H1 (cell line): ENCODE measurements around the gene PRKAB2. TPM values are rescaled to one million over a fixed set of nuclear protein-coding genes. Genes with fewer than 3 reads are reported as not detected.

Source experiments
- CTCF ChIA-PET: fragments of 300-600 bp; sonication (Branson Sonifier 250); formaldehyde crosslinking; loops from one replicate; lab custom pipeline; 2021; ENCODE audit not compliant: partially characterized antibody; lab: Charles Lee
- POLR2A ChIA-PET: fragments of 300-600 bp; sonication (Branson Sonifier 250); formaldehyde crosslinking; loops from one replicate; lab custom pipeline; 2021; ENCODE audit warnings: inconsistent platforms; ENCODE audit not compliant: partially characterized antibody; lab: Charles Lee
- DNase-seq, 2 experiments: peaks; one replicate each; pipeline versions ENCODE4 v3.0.0 to v3.0.0-alpha.2; 2010 to 2022; ENCODE audit warnings: low spot score in 2 of 2, low read depth in 1 of 2, mixed read lengths in 1 of 2
- FAIRE-seq: peaks from 2 replicates; lab custom pipeline; 2011; peaks lifted over from hg19 to GRCh38; lab: Jason Lieb, UNC
- H2AFZ ChIP-seq: 2 replicates; pipeline ENCODE4 v1.8.1; 2012; ENCODE audit warnings: low read length, inconsistent platforms
- H2AK5ac ChIP-seq: 2 replicates; pipeline ENCODE4 v1.6.1; 2013; ENCODE audit warnings: low read depth, low read length
- H2BK120ac ChIP-seq: replicated peaks from 2 replicates; pipeline ENCODE3; 2013; ENCODE audit warnings: low read depth, low read length, inconsistent platforms
- H2BK12ac ChIP-seq: 2 replicates; pipeline ENCODE4 v1.6.1; 2013; ENCODE audit warnings: low read depth, low read length
- H2BK15ac ChIP-seq: 2 replicates; pipeline ENCODE4 v1.6.1; 2013; ENCODE audit warnings: low read length
- H2BK20ac ChIP-seq: 2 replicates; pipeline ENCODE4 v1.6.1; 2013; ENCODE audit warnings: low read length
- H2BK5ac ChIP-seq: 2 replicates; pipeline ENCODE4 v1.6.1; 2013; ENCODE audit warnings: low read depth, low read length
- H3K14ac ChIP-seq: 2 replicates; pipeline ENCODE4 v1.6.1; 2013; ENCODE audit warnings: inconsistent platforms; ENCODE audit not compliant: insufficient read length
- H3K18ac ChIP-seq: 2 replicates; pipeline ENCODE4 v1.6.1; 2013; ENCODE audit warnings: low read length; ENCODE audit errors: extremely low read depth
- H3K23ac ChIP-seq: 2 replicates; pipeline ENCODE4 v1.6.1; 2013; ENCODE audit warnings: inconsistent platforms; ENCODE audit not compliant: insufficient read length
- H3K23me2 ChIP-seq: 2 replicates; pipeline ENCODE4 v1.6.1; 2013; ENCODE audit warnings: low read depth, low read length
- H3K27ac ChIP-seq: 2 replicates; pipeline ENCODE4 v1.6.1; 2011; ENCODE audit warnings: low read depth, low read length, inconsistent platforms
- H3K27me3 ChIP-seq, 4 experiments: replicated peaks in 1 of 4; 1 replicate in 1 of 4; 2 replicates in 3 of 4; pipeline versions ENCODE4 v1.6.1 to v1.8.1; 2011 to 2013; ENCODE audit warnings: low read length in 3 of 4, mild to moderate bottlenecking in 3 of 4, inconsistent platforms in 2 of 4, mixed read lengths in 2 of 4, moderate library complexity in 1 of 4; ENCODE audit not compliant: control insufficient read depth in 3 of 4, insufficient read depth in 3 of 4; ENCODE audit errors: extremely low read depth in 1 of 4
- H3K36me3 ChIP-seq, 4 experiments: 2 replicates each; pipeline versions ENCODE4 v1.6.1 to v1.8.1; 2011 to 2013; ENCODE audit warnings: mild to moderate bottlenecking in 4 of 4, low read length in 3 of 4, moderate library complexity in 2 of 4, control low read depth in 1 of 4, inconsistent platforms in 1 of 4; ENCODE audit not compliant: insufficient read depth in 4 of 4, control insufficient read depth in 2 of 4
- H3K4ac ChIP-seq: replicated peaks from 2 replicates; pipeline ENCODE3; 2013; ENCODE audit warnings: low read length, low read depth, mixed read lengths, inconsistent platforms; ENCODE audit not compliant: insufficient read length
- H3K4me1 ChIP-seq, 4 experiments: replicated peaks in 1 of 4; 1 replicate in 1 of 4; 2 replicates in 3 of 4; pipeline versions ENCODE4 v1.6.1 to v1.8.1; 2011 to 2013; ENCODE audit warnings: low read length in 3 of 4, inconsistent platforms in 2 of 4, mixed read lengths in 1 of 4; ENCODE audit not compliant: insufficient read depth in 4 of 4, control insufficient read depth in 3 of 4
- H3K4me2 ChIP-seq, 2 experiments: 2 replicates each; pipeline versions ENCODE4 v1.6.1 to v1.8.1; 2011 to 2013; ENCODE audit warnings: low read depth in 2 of 2, low read length in 2 of 2, control low read depth in 1 of 2, inconsistent platforms in 1 of 2, mild to moderate bottlenecking in 1 of 2; ENCODE audit not compliant: insufficient read depth in 1 of 2
- H3K4me3 ChIP-seq, 4 experiments: fragments of 200-600, 300-600 bp in 1 of 4; sonication (generic), shearing (Covaris generic), sonication (Bioruptor Twin) in 1 of 4; 2 replicates each; pipeline versions ENCODE4 v1.5.1 to v1.8.1; 2011 to 2016; ENCODE audit warnings: low read length in 4 of 4, low read depth in 3 of 4, control low read depth in 2 of 4, inconsistent platforms in 2 of 4, mild to moderate bottlenecking in 2 of 4, mixed read lengths in 1 of 4, moderate library complexity in 1 of 4; ENCODE audit not compliant: insufficient read depth in 2 of 4; ENCODE audit errors: extremely low read depth in 1 of 4
- H3K56ac ChIP-seq: replicated peaks from 2 replicates; pipeline ENCODE3; 2013; ENCODE audit warnings: low read depth, mild to moderate bottlenecking, mixed read lengths, low read length, inconsistent platforms; ENCODE audit not compliant: insufficient read length
- H3K79me1 ChIP-seq: 2 replicates; pipeline ENCODE4 v1.6.1; 2013; ENCODE audit warnings: low read depth, low read length, control low read depth
- H3K79me2 ChIP-seq, 2 experiments: 2 replicates each; pipeline versions ENCODE4 v1.6.1 to v1.8.1; 2012 to 2013; ENCODE audit warnings: low read length in 2 of 2, mild to moderate bottlenecking in 2 of 2, inconsistent platforms in 1 of 2; ENCODE audit not compliant: insufficient read depth in 2 of 2, control insufficient read depth in 1 of 2
- H3K9ac ChIP-seq, 4 experiments: replicated peaks in 1 of 4; 1 replicate in 1 of 4; 2 replicates in 3 of 4; pipeline versions ENCODE4 v1.6.1 to v1.8.1; 2011 to 2013; ENCODE audit warnings: low read depth in 3 of 4, low read length in 3 of 4, control low read depth in 2 of 4, mild to moderate bottlenecking in 2 of 4, moderate library complexity in 2 of 4, inconsistent platforms in 1 of 4; ENCODE audit errors: extremely low read depth in 1 of 4
- H3K9me3 ChIP-seq, 2 experiments: 2 replicates each; pipeline versions ENCODE4 v1.6.1 to v1.8.1; 2012 to 2013; ENCODE audit warnings: mild to moderate bottlenecking in 2 of 2, moderate library complexity in 2 of 2, control low read depth in 1 of 2, inconsistent platforms in 1 of 2, low read depth in 1 of 2, low read length in 1 of 2, mixed read lengths in 1 of 2; ENCODE audit not compliant: insufficient read depth in 2 of 2
- H4K20me1 ChIP-seq, 2 experiments: replicated peaks in 1 of 2; 2 replicates each; pipeline versions ENCODE3 to v1.8.1; 2011 to 2013; ENCODE audit warnings: inconsistent platforms in 2 of 2, low read length in 2 of 2, mild to moderate bottlenecking in 1 of 2; ENCODE audit not compliant: insufficient read depth in 2 of 2, control insufficient read depth in 1 of 2
- H4K5ac ChIP-seq: 2 replicates; pipeline ENCODE4 v1.6.1; 2013; ENCODE audit warnings: low read length, low read depth, mixed read lengths, inconsistent platforms; ENCODE audit not compliant: insufficient read length
- H4K8ac ChIP-seq: 2 replicates; pipeline ENCODE4 v1.8.0; 2013; ENCODE audit warnings: mild to moderate bottlenecking, moderate library complexity, low read length, inconsistent platforms; ENCODE audit not compliant: insufficient read depth; ENCODE audit errors: extremely low read depth
- H4K91ac ChIP-seq: replicated peaks from 2 replicates; pipeline ENCODE3; 2013; ENCODE audit warnings: low read length, mixed read lengths, inconsistent platforms; ENCODE audit not compliant: insufficient read length
- HDAC6 ChIP-seq: IDR thresholded peaks from one replicate; pipeline ENCODE4 v1.7.1; 2012; ENCODE audit warnings: low read depth, mild to moderate bottlenecking, inconsistent platforms, low read length, moderate library complexity
- JUN ChIP-seq: IDR thresholded peaks from 2 replicates; pipeline ENCODE4 v1.6.1; 2011; ENCODE audit warnings: low read depth, mild to moderate bottlenecking, improper control_type of control experiment, low read length
- KDM1A ChIP-seq: fragments of 200-600, 300-600 bp; sonication (generic); IDR thresholded peaks from 2 replicates; pipeline ENCODE4 v1.7.1; 2016; ENCODE audit warnings: mild to moderate bottlenecking, low read length, borderline replicate concordance
- PHF8 ChIP-seq: fragments of 200-600 bp; sonication (generic); conservative IDR thresholded peaks from 2 replicates; pipeline ENCODE4 v1.7.1; 2012; ENCODE audit warnings: low read depth, mild to moderate bottlenecking, inconsistent platforms, low read length, moderate library complexity
- POLR2AphosphoS5 ChIP-seq: IDR thresholded peaks from 2 replicates; pipeline ENCODE4 v1.6.1; 2011; ENCODE audit warnings: low read depth, low read length
- RBBP5 ChIP-seq: IDR thresholded peaks from 2 replicates; pipeline ENCODE4 v1.7.1; 2012; ENCODE audit warnings: low read depth, mild to moderate bottlenecking, inconsistent platforms, low read length, moderate library complexity, borderline replicate concordance
- RNF2 ChIP-seq: fragments of 200-900, 300-1000 bp; sonication (generic); IDR thresholded peaks from 2 replicates; pipeline ENCODE4 v1.7.1; 2016; ENCODE audit warnings: borderline replicate concordance, low read depth, mild to moderate bottlenecking, antibody characterized with exemption, low read length; ENCODE audit not compliant: poor library complexity, severe bottlenecking; ENCODE audit errors: missing control alignments
- SIN3A ChIP-seq, 2 experiments: IDR thresholded peaks in 1 of 2; conservative IDR thresholded peaks in 1 of 2; 2 replicates each; pipeline ENCODE4 v1.6.1; 2011 to 2012; ENCODE audit warnings: low read length in 2 of 2, improper control_type of control experiment in 1 of 2, low read depth in 1 of 2, mild to moderate bottlenecking in 1 of 2
- SUZ12 ChIP-seq: fragments of 200-600 bp; sonication (generic); IDR thresholded peaks from 2 replicates; pipeline ENCODE4 v1.6.1; 2012; ENCODE audit warnings: mild to moderate bottlenecking, inconsistent platforms, low read length, moderate library complexity, mixed read lengths
- WGBS, 2 experiments: shearing (Covaris generic) in 1 of 2; methylation state at CpG; one replicate each; pipeline versions ENCODE4 v1.1.6 to v1.1.7; 2013 to 2015; ENCODE audit warnings: low lambda C conversion rate in 2 of 2, mixed read lengths in 2 of 2, inconsistent platforms in 1 of 2, low coverage in 1 of 2, missing lambda C conversion rate in 1 of 2; ENCODE audit not compliant: insufficient replicate concordance in 2 of 2, insufficient coverage in 1 of 2, insufficient read length in 1 of 2; ENCODE audit errors: extremely low coverage in 1 of 2, missing lambda C conversion rate in 1 of 2; 5-methylcytosine and 5-hydroxymethylcytosine counted together
- polyA plus RNA-seq, 7 experiments: library from polyadenylated mRNA; depleted of rRNA in 3 of 7; stranded (reverse) in 5 of 7; unstranded in 2 of 7; fragments of >200 nt in 5 of 7; fragments of 200-250 nt in 2 of 7; gene quantifications; 1 replicate in 5 of 7; 2 replicates in 1 of 7; 4 replicates in 1 of 7; pipeline versions ENCODE4 v1.2.1 to v1.2.3, GENCODE V29; 2011 to 2013; ENCODE audit warnings: missing spikeins in 2 of 7, mixed read lengths in 2 of 7
- total RNA-seq: library from RNA; stranded (reverse); fragmentation: NEBNext Ultra II Directional; extraction: Animal tissue kit (Norgen Biotek cat#: 25700); gene quantifications from 2 replicates; pipeline ENCODE4 v1.2.1, GENCODE V29; 2021

Gene PRKAB2
- total and polyA plus RNA-seq, 2 of the 8 experiments (the other 6 are each of a cell fraction or from before 2014, with no cell fraction given): 15.0 to 18.9 TPM

GRCh38 chr1:147177611-147178380 is 5.5 kb upstream of the PRKAB2 start:
- H3K79me1 ChIP-seq: no peaks in the 10 kb centered on the region
- WGBS, 2 experiments: 88% methylated on average over 36 of the region's 36 CpGs; no CpG with 5 or more reads in 1 of the 2 experiments
- peaks cover 0 to 3% (median 0%) of the 10 kb centered on the region in 4 experiments; a peak in 1 of 8 replicates for H3K36me3 ChIP-seq
- H3K9ac ChIP-seq: no peak overlapping the region
- ChIA-PET POLR2A (interaction anchor here (1.1 to 1.7 kb wide), 2 partner anchors 9 to 12 kb away, joined by 3 read pairs; no protein-coding TSS in a partner anchor), CTCF (no interaction called here)
- no peaks in the 10 kb centered on the region for H3K79me2 ChIP-seq
- no peak overlapping the region for H3K4me2 ChIP-seq
- H2AK5ac ChIP-seq: no peak overlapping the region
- H3K23me2 ChIP-seq: peaks cover under 1% of the 10 kb centered on the region; the same call in 1 of the 2 replicates
- H3K4me1 ChIP-seq: peaks cover 0 to 4% (median 2%) of the 10 kb centered on the region in 4 experiments; a peak in 4 of 7 replicates
- no peak overlapping the region for H2BK15ac ChIP-seq
- no peak overlapping the region for H4K5ac ChIP-seq
- TF ChIP-seq SUZ12: no peak
- no peak for TF ChIP-seq HDAC6
- TF ChIP-seq RNF2: no peak
- no peak for TF ChIP-seq POLR2AphosphoS5
- no peak for TF ChIP-seq JUN
- no peak for TF ChIP-seq KDM1A
- no peak for TF ChIP-seq RBBP5
- TF ChIP-seq SIN3A (conservative IDR thresholded peaks at IDR 0.05 in 1 of 2, IDR thresholded peaks at IDR 0.05 in 1 of 2; ENCODE audit: low read depth in 1 of 2, low read length in 2 of 2): no peak
- no peak for TF ChIP-seq PHF8
- TF ChIP-seq, all 59 proteins: peak for 0
- FAIRE-seq: no peak
- Histone ChIP-seq H3K4me3 (no peak overlapping the region), H3K23ac (no peak overlapping the region), H3K27ac (no peak overlapping the region), H3K9me3 (peaks cover 0 to 4% of the 10 kb centered on the region in 2 experiments; a peak in 1 of 4 replicates), H4K8ac (no peak overlapping the region), H2AFZ (no peak overlapping the region), H4K91ac (no peak overlapping the region), H2BK12ac (no peak overlapping the region), H2BK20ac (no peak overlapping the region), H3K18ac (no peak overlapping the region), H3K27me3 (no peaks in the 10 kb centered on the region), H3K4ac (no peak overlapping the region), H3K14ac (no peak overlapping the region), H2BK120ac (no peak overlapping the region), H4K20me1 (no peaks in the 10 kb centered on the region), H3K56ac (no peak overlapping the region), H2BK5ac (no peak overlapping the region)
- no peak for DNase-seq
